Spleen (tissue), 11 donors: ENCODE data around the gene COIL. TPM values are rescaled to one million over a fixed set of nuclear protein-coding genes. Genes with fewer than 3 reads are reported as not detected.

Experiments
- DNase-seq: peaks from one replicate; pipeline ENCODE4 v3.0.0-alpha.2; 2020
- H3K27ac ChIP-seq, 8 donors: fragments of 200-600 bp; sonication (generic) in 7 of 8; 1 replicate in 4 of 8; 2 replicates in 4 of 8; pipeline versions ENCODE4 v1.5.0 to v1.8.0; 2016 to 2021; ENCODE audit warnings: inconsistent platforms in 4 of 8, mild to moderate bottlenecking in 4 of 8, moderate library complexity in 1 of 8
- H3K27me3 ChIP-seq, 7 donors: fragments of 200-600 bp; sonication (generic) in 6 of 7; replicated peaks in 1 of 7; 1 replicate in 4 of 7; 2 replicates in 3 of 7; pipeline versions ENCODE4 v1.5.0 to v1.8.0; 2016 to 2021; ENCODE audit warnings: inconsistent platforms in 3 of 7, mild to moderate bottlenecking in 1 of 7
- H3K36me3 ChIP-seq, 6 donors: fragments of 200-600 bp; sonication (generic) in 5 of 6; 1 replicate in 4 of 6; 2 replicates in 2 of 6; pipeline versions ENCODE4 v1.5.0 to v1.8.0; 2016 to 2021; ENCODE audit warnings: inconsistent platforms in 2 of 6
- H3K4me1 ChIP-seq, 6 donors: fragments of 200-600 bp; sonication (generic) in 5 of 6; 1 replicate in 3 of 6; 2 replicates in 3 of 6; pipeline versions ENCODE4 v1.5.0 to v1.8.0; 2016 to 2021; ENCODE audit warnings: inconsistent platforms in 3 of 6
- H3K4me3 ChIP-seq, 8 donors: fragments of 200-600 bp; sonication (generic) in 7 of 8; 1 replicate in 4 of 8; 2 replicates in 4 of 8; pipeline versions ENCODE4 v1.5.0 to v1.8.0; 2016 to 2021; ENCODE audit warnings: inconsistent platforms in 4 of 8, mild to moderate bottlenecking in 4 of 8, moderate library complexity in 2 of 8
- H3K9me3 ChIP-seq, 8 donors: fragments of 200-600 bp; sonication (generic) in 7 of 8; 1 replicate in 4 of 8; 2 replicates in 4 of 8; pipeline versions ENCODE4 v1.5.0 to v1.8.0; 2016 to 2021; ENCODE audit warnings: inconsistent platforms in 4 of 8
- CTCF ChIP-seq, 11 experiments: fragments of 200-600 bp in 7 of 11; fragments of 450-650 bp in 4 of 11; sonication (generic) in 4 of 11; IDR thresholded peaks in 8 of 11; conservative IDR thresholded peaks in 3 of 11; 1 replicate in 7 of 11; 2 replicates in 4 of 11; pipeline versions ENCODE4 v1.4.0 to v1.8.0; 2016 to 2021; ENCODE audit warnings: antibody characterized with exemption in 11 of 11, inconsistent platforms in 4 of 11, mild to moderate bottlenecking in 1 of 11
- POLR2A ChIP-seq, 3 donors: fragments of 450-650 bp; IDR thresholded peaks; one replicate each; pipeline ENCODE4 v1.5.1; 2017; ENCODE audit warnings: antibody characterized with exemption in 3 of 3, mild to moderate bottlenecking in 1 of 3
- POLR2AphosphoS5 ChIP-seq, 3 donors: sonication (generic); formaldehyde crosslinking; IDR thresholded peaks; one replicate each; pipeline ENCODE4 v1.5.1; 2017; ENCODE audit warnings: antibody characterized with exemption in 3 of 3
- WGBS, 5 donors: extraction: QIAGEN DNeasy Blood & Tissue Kit in 3 of 5; methylation state at CpG; one replicate each; pipeline versions ENCODE4 v1.1.5 to v1.1.7; 2013 to 2018; 5-methylcytosine and 5-hydroxymethylcytosine counted together
- intact Hi-C: fragments of 100-400 bp; cut with DNase I; formaldehyde crosslinking; loops from one replicate; pipeline ENCODE4 v1.15.0; 2023; ENCODE audit warnings: low total_unique reads
- polyA plus RNA-seq, 3 donors: library from polyadenylated mRNA; stranded (reverse); fragments of 200-250 nt; gene quantifications; one replicate each; pipeline ENCODE4 v1.2.1, GENCODE V29; 2013
- total RNA-seq, 7 donors: library from RNA; depleted of rRNA in 3 of 7; stranded (reverse); fragments of >200 nt in 3 of 7; fragmentation: NEBNext Ultra II Directional in 4 of 7; extraction: Animal tissue kit (Norgen Biotek cat#: 25700) in 4 of 7; gene quantifications; one replicate each; pipeline versions ENCODE4 v1.1.0 to v1.2.1, GENCODE V29; 2016 to 2021
- donor health status: healthy with polysubstance abuse.
- donor health status: DM: no; HTN: no; CAD: no; lungs with moderate emphysema.
- donor health status: DM: no; HTN: no; CAD: no.
- donor health status: Bipolar disorder and iron deficiency.
- donor health status: healthy.
- donor health status: DM: no; HTN: no; CAD: no.
- donor health status: DM: yes; HTN: yes; CAD: no.

COIL gene
- total and polyA plus RNA-seq, 10 donors: 10.0 to 22.7 (median 14.8) TPM

- TF ChIP-seq POLR2AphosphoS5 (IDR thresholded peaks at IDR 0.05) (no peak), POLR2A (IDR thresholded peaks at IDR 0.05) (no peak), CTCF (IDR thresholded peaks at IDR 0.05 in 8 of 11, conservative IDR thresholded peaks at IDR 0.05 in 3 of 11) (no peak)
- intact Hi-C loops: no loop called here
- DNase-seq: no peak
- Histone ChIP-seq H3K4me3 (peak overlapping the region; percentile 59 to 83 (median 66)), H3K36me3 (peaks cover 0 to 33% (median 11%) of the 10 kb centered on the region in 6 donors), H3K9me3 (no peaks in the 10 kb centered on the region), H3K27ac (peak overlapping the region; percentile 59 to 86 (median 82)), H3K4me1 (peaks cover 11 to 69% (median 31%) of the 10 kb centered on the region in 6 donors), H3K27me3 (peaks cover 0 to 5% (median 0%) of the 10 kb centered on the region in 7 donors)
- WGBS, 5 donors: 15 to 25% (median 17%) methylated on average over 11 of the region's 11 CpGs
These were observed 17.7 kb upstream of the COIL start for GRCh38 chr17:56978441-56979090.

GRCh38 chr17:56977673-56978395 is 17.0 kb upstream of the COIL start, which contains the start of gene SCPEP1:
Gene SCPEP1, plus strand, starts transcription at chr17:56978131. Its CDS starts 29 bp downstream, at chr17:56978160.
- peak; percentile 95 for DNase-seq
- peaks cover 11 to 62% (median 29%) of the 10 kb centered on the region in 6 donors for H3K4me1 ChIP-seq
- peaks cover 0 to 5% (median 0%) of the 10 kb centered on the region in 7 donors for H3K27me3 ChIP-seq
- peak; percentile 93 to 97 (median 94) for TF ChIP-seq POLR2AphosphoS5 (IDR thresholded peaks at IDR 0.05)
- no peak for TF ChIP-seq CTCF (IDR thresholded peaks at IDR 0.05 in 8 of 11, conservative IDR thresholded peaks at IDR 0.05 in 3 of 11)
- TF ChIP-seq POLR2A (IDR thresholded peaks at IDR 0.05): peak in 2 of 3 donors; percentile 23 to 58
- H3K36me3 ChIP-seq: peaks cover 0 to 26% (median 11%) of the 10 kb centered on the region in 6 donors
- H3K9me3 ChIP-seq: no peaks in the 10 kb centered on the region
- H3K27ac ChIP-seq: peak within 1 kb of the TSS; percentile 59 to 86 (median 82)
- H3K4me3 ChIP-seq: peak within 1 kb of the TSS; percentile 59 to 83 (median 66)
- intact Hi-C loops: no loop called here
- WGBS, 5 donors: 1% methylated on average over 29 to 42 of the region's 42 CpGs

- TF ChIP-seq POLR2AphosphoS5 (IDR thresholded peaks at IDR 0.05) (peak in 1 of 3 donors; percentile 24), POLR2A (IDR thresholded peaks at IDR 0.05) (no peak)
- WGBS, 5 donors: 38 to 43% (median 39%) methylated on average over 11 of the region's 11 CpGs
- Histone ChIP-seq H3K27me3 (peaks cover 0 to 5% (median 0%) of the 10 kb centered on the region in 7 donors), H3K9me3 (no peaks in the 10 kb centered on the region), H3K4me3 (peak overlapping the region in 7 of 8 donors; percentile 59 to 83 (median 64)), H3K36me3 (peaks cover 0 to 18% (median 8%) of the 10 kb centered on the region in 6 donors), H3K27ac (peak overlapping the region; percentile 59 to 86 (median 82)), H3K4me1 (peaks cover 11 to 54% (median 26%) of the 10 kb centered on the region in 6 donors)
- peak; percentile 76 for DNase-seq
- intact Hi-C loops: no loop called here
These were observed 16.2 kb upstream of the COIL start for GRCh38 chr17:56976941-56977608.

GRCh38 chr17:56975656-56976055 is 14.8 kb upstream of the COIL start:
- no peak overlapping the region for H3K27ac ChIP-seq
- intact Hi-C loops: no loop called here
- peaks cover 0 to 4% (median 0%) of the 10 kb centered on the region in 6 donors for H3K36me3 ChIP-seq
- TF ChIP-seq POLR2A (IDR thresholded peaks at IDR 0.05): no peak
- TF ChIP-seq POLR2AphosphoS5 (IDR thresholded peaks at IDR 0.05): no peak
- no peak for TF ChIP-seq CTCF (IDR thresholded peaks at IDR 0.05 in 8 of 11, conservative IDR thresholded peaks at IDR 0.05 in 3 of 11)
- H3K27me3 ChIP-seq: peaks cover 0 to 5% (median 0%) of the 10 kb centered on the region in 7 donors
- peaks cover 0 to 6% (median 0%) of the 10 kb centered on the region in 8 donors for H3K9me3 ChIP-seq
- WGBS, 5 donors: 88 to 98% (median 98%) methylated on average over 2 of the region's 2 CpGs
- H3K4me3 ChIP-seq: no peak overlapping the region
- no peak for DNase-seq
- peaks cover 11 to 41% (median 22%) of the 10 kb centered on the region in 6 donors for H3K4me1 ChIP-seq
